ENCODE measurements around the gene SSB.
"Not testable (repeated sequence)": the region's sequence is repeated elsewhere in the genome, so short reads cannot be mapped to it uniquely, and the experiment has no call there.

SSB gene

GRCh38 chr2:169838743-169839489, 40.2 kb downstream of the SSB start:
- no peak for DNase-seq (ENCODE audit: low read depth)

DNA sequence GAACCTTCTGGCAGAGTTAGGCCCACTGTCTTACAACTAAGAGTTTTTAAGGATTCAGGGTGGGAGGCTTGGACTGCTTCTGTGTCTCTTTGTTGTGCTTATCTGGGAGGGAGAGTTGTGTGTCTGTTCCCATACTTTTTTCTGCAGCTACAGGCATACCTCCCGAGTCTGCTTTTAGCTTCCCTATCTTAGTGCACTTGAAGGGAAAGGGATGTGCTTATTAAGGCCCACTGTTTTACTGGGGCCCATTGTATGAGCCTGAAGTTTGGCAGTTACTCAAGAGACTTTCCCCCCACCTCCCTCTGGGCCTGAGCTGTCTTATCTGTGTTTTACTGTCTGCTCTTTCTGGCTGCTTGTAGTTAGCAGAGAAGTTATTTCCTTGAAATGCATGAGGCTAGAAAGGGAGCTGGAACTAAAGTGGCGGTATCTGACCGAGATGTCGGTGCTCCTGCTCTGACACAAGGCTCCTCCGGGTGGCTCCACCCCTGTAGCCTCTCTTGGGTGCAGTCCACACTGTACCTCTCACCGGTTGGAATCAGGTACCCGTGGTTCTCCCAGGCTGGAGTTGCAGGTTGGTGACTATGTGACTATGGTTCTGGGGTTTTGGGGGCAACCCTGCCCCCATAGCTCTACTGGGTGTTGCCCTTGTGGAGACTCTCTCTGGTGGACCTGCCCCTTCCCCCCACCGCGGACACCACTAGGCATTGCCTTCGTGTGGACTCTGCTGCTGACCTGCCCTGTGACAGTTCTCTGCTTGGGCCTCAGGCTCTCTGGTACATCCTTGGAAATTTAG, 41.5 kb downstream of the SSB start:
- no peak for DNase-seq (ENCODE audit: low read depth)

- DNase-seq (ENCODE audit: low read depth), result no peak
Measured at GRCh38 chr2:169840747-169841142, 42.1 kb downstream of the SSB start.

GRCh38 chr2:169841625-169842024, 43.0 kb downstream of the SSB start:
- DNase-seq (ENCODE audit: low read depth), result not testable (repeated sequence)

DNA sequence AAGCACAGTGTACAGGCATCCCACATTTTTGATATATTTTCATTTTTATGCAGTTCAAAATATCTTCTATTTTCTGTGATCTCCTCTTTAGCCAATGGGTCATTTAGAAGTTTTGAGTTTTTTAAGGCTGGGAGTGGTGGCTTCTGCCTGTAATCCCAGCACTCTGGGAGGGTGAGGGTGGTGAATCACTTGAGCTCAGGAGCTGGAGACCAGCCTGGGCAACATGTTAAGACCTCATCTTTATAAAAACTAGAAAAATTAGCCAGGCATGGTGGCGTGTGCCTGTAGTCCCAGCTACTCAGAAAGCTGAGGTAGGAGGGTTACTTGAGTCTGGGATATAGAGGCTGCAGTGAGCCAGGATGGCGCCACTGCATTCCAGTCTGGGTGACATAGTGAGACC, 46.3 kb downstream of the SSB start:
- no peak for DNase-seq (ENCODE audit: low read depth)

- DNase-seq (ENCODE audit: low read depth), result not testable (repeated sequence)
Measured at GRCh38 chr2:169848959-169849693, 50.5 kb downstream of the SSB start.

- DNase-seq (ENCODE audit: low read depth), result no peak
Measured at GRCh38 chr2:169849710-169850109, 51.0 kb downstream of the SSB start.

GRCh38 chr2:169853041-169853668, 54.5 kb downstream of the SSB start:
- no peak for DNase-seq (ENCODE audit: low read depth)

DNA sequence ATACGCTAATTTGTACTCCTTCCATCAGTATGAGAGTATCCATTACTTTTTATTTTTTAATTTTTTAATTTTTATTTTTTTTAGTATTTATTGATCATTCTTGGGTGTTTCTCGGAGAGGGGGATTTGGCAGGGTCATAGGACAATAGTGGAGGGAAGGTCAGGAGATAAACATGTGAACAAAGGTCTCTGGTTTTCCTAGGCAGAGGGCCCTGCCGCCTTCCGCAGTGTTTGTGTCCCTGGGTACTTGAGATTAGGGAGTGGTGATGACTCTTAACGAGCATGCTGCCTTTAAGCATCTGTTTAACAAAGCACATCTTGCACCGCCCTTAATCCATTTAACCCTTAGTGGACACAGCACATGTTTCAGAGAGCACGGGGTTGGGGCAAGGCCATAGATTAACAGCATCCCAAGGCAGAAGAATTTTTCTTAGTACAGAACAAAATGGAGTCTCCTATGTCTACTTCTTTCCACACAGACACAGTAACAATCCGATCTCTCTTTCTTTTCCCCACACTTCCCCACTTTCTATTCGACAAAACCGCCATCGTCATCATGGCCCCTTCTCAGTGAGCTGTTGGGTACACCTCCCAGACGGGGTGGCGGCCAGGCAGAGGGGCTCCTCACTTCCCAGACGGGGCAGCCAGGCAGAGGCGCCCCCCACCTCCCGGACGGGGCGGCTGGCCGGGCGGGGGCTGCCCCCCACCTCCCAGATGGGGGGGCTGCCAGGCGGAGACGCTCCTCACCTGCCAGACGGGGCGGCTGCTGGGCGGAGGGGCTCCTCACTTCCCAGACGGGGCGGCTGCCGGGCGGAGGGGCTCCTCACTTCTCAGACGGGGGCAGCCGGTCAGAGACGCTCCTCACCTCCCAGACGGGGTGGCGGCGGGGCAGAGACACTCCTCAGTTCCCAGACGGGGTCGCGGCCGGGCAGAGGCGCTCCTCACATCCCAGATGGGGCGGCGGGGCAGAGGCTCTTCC, 56.9 kb downstream of the SSB start:
- DNase-seq (ENCODE audit: low read depth), result not testable (repeated sequence)

DNA sequence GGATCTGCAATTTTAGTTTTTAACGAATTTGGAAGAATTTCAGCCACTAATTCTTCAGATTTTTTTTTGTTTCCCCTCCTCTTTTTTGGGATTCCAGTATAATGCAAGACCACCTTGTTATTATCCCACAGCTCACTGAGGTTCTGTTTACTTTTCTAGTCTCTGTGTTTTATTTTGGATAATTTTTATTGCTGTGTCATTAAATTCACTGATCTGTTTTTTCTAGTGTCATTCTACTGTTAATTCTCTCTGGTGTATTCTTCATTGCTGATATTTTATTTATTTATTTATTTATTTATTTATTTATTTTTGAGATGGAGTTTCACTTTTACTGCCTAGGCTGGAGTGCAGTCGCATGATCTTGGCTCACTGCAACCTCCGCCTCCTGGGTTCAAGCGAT, 60.8 kb downstream of the SSB start:
- no peak for DNase-seq (ENCODE audit: low read depth)

DNA sequence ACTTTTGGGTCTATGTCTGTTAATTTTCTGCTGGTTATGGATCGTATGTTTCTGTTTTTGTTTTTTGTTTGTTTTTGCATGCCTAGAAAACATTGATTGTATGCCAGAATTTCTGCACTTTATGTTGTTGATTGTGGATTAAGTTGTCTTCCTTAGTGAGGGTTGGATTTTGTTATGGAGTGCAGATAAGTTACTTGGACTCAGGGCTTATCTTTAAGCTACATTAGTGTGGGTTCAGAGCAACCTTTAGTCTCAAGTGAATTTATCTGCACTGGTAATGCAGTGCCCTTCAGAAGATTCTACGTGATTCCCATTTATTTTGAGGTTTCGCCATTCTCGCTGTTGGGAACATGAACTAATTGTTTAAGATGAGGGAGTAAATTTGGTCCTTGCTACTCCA, 61.5 kb downstream of the SSB start:
- DNase-seq (ENCODE audit: low read depth), result no peak

All from fibroblast of the conjunctiva (primary cell).